BE2C (cell line): ENCODE measurements around the gene BTBD10.

ENCODE experiments used
- DNase-seq: peaks from one replicate; pipeline ENCODE4 v3.0.0-alpha.2; 2020
- H3K27me3 ChIP-seq: fragments of 250-450 bp; sonication (Bioruptor Pico); 2 replicates; pipeline ENCODE4 v1.5.1; 2020; ENCODE audit warnings: mild to moderate bottlenecking
- H3K36me3 ChIP-seq: fragments of 250-450 bp; sonication (Bioruptor Pico); 2 replicates; pipeline ENCODE4 v1.5.1; 2020; ENCODE audit warnings: mild to moderate bottlenecking
- H3K4me1 ChIP-seq: fragments of 250-450 bp; sonication (Bioruptor Pico); 2 replicates; pipeline ENCODE4 v1.5.1; 2020
- H3K4me3 ChIP-seq: 2 replicates; pipeline ENCODE4 v1.5.1; 2011; ENCODE audit warnings: low read depth, low read length
- H3K9me3 ChIP-seq: fragments of 250-450 bp; sonication (Bioruptor Pico); 2 replicates; pipeline ENCODE4 v1.5.1; 2020
- TF ChIP-seq, protein P1 (sequence below): IDR thresholded peaks from 2 replicates; pipeline ENCODE4 v1.5.1; 2012; ENCODE audit warnings: mild to moderate bottlenecking, low read depth, low read length

Gene BTBD10

DNA sequence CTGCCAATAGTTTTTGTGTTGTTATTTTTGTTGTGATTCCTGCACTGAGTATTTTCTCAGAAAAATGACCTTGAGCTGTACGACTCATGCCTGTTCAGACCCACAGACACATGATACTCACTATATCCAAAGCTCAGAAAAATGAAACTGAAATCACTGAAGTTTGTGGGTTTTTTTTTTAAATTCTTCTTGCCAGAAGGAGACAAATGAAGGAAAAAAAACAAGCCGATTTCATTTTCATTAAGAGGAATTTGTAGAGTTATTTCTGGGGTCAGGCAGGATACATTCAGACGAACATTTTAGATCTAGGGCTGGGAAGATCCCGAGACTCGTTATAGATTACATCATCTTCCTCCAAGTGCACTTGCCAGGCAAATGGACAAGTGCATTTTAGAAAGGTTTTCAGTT, 125.0 kb downstream of the BTBD10 start:
- Histone ChIP-seq H3K36me3 (no peaks in the 10 kb centered on the region), H3K4me3 (no peak overlapping the region), H3K4me1 (no peaks in the 10 kb centered on the region), H3K27me3 (no peaks in the 10 kb centered on the region), H3K9me3 (no peaks in the 10 kb centered on the region)
- no peak for DNase-seq
- TF ChIP-seq, protein P1, sequence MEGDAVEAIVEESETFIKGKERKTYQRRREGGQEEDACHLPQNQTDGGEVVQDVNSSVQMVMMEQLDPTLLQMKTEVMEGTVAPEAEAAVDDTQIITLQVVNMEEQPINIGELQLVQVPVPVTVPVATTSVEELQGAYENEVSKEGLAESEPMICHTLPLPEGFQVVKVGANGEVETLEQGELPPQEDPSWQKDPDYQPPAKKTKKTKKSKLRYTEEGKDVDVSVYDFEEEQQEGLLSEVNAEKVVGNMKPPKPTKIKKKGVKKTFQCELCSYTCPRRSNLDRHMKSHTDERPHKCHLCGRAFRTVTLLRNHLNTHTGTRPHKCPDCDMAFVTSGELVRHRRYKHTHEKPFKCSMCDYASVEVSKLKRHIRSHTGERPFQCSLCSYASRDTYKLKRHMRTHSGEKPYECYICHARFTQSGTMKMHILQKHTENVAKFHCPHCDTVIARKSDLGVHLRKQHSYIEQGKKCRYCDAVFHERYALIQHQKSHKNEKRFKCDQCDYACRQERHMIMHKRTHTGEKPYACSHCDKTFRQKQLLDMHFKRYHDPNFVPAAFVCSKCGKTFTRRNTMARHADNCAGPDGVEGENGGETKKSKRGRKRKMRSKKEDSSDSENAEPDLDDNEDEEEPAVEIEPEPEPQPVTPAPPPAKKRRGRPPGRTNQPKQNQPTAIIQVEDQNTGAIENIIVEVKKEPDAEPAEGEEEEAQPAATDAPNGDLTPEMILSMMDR, result no peak
